Activated T-cell treated with anti-CD3 and anti-CD28 coated beads for 24 hours (primary cell): Measurements from ENCODE around the gene KNSTRN.

Experiments
- DNase-seq: peaks from one replicate; pipeline ENCODE4 v3.0.0-alpha.2; 2020; ENCODE audit warnings: low read depth

The KNSTRN gene

DNA sequence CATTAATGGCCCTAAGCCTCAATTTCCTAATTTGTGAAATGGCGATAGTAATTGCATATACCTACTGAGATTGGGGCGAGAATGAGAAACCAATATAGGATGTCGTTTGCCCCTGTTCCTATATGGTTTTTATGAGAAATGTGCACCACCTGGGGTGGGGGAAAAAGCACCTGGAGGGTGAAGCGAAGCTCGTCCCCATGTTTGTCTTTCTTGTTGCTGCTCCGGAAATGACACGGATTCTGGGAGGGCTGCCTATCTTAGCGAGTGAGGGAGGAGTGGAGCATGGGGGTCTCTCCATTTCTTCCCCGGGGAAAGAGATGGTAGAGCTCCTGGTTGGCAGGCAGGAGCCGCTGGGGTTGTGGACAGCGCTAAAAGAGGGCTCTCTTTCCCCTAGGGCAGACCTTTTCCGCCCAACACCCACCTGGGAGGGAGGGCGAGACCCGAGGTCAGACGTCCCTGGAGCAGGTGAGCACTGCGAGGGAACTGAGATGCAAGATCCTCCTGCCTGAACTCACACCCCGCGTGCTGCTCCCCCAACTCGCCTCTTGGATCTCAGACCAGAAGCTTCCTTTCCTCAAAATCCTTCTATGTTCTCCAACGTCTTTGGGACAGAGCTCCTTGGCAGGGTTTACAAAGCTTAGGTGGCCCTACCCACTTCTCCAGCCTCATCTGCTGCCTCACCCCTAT lies 52.6 kb downstream of the KNSTRN start:
- DNase-seq = no peak

DNA sequence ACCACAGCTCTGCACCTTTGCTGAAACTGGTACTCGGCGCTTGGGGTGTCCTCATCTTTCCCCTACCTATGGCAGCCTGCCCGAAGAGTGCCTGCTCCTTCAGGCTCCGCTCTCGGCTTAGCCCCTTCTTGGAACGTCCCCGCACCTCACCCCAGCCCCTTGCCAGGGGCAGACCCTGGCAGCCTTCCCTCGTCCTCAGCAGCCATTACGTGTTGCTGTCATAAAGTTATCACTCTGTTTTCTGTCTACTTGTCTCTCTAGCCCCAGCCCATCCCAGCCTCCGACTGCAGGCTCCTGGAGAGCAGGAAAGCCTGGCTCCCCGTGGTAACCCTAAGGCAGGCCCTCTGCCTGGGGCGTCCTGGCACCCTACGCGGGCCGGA lies 53.2 kb downstream of the KNSTRN start:
- no peak for DNase-seq

- DNase-seq = no peak
These were observed 53.8 kb downstream of the KNSTRN start for GRCh38 chr15:40436116-40436891.

GRCh38 chr15:40436892-40437751 lies 54.6 kb downstream of the KNSTRN start:
- no peak for DNase-seq

- no peak for DNase-seq
These were observed 55.5 kb downstream of the KNSTRN start for GRCh38 chr15:40437752-40438687.

DNA sequence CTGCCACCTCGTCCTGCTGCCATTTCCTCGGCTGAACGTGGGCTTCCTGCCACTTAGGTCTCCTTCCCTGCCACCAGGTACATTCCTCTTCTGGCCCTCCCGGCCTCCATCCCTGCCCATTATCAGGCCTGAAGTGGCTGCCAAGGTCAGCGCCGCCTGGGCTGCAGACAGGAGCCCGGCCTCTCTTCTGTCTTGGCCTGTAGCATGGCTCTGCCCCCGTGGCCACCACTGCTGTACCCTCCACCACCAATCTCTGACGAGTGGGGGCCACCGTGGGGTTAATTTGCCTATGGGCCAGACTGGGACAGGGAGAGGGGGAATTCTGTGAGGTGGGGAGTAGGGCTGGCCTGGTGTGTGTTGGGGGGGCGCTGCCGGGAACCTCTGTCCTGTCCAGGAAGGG lies 56.2 kb downstream of the KNSTRN start:
- no peak for DNase-seq

GRCh38 chr15:40439461-40439959 lies 57.0 kb downstream of the KNSTRN start:
- no peak for DNase-seq

GRCh38 chr15:40439960-40440742 lies 57.6 kb downstream of the KNSTRN start:
- no peak for DNase-seq

DNA sequence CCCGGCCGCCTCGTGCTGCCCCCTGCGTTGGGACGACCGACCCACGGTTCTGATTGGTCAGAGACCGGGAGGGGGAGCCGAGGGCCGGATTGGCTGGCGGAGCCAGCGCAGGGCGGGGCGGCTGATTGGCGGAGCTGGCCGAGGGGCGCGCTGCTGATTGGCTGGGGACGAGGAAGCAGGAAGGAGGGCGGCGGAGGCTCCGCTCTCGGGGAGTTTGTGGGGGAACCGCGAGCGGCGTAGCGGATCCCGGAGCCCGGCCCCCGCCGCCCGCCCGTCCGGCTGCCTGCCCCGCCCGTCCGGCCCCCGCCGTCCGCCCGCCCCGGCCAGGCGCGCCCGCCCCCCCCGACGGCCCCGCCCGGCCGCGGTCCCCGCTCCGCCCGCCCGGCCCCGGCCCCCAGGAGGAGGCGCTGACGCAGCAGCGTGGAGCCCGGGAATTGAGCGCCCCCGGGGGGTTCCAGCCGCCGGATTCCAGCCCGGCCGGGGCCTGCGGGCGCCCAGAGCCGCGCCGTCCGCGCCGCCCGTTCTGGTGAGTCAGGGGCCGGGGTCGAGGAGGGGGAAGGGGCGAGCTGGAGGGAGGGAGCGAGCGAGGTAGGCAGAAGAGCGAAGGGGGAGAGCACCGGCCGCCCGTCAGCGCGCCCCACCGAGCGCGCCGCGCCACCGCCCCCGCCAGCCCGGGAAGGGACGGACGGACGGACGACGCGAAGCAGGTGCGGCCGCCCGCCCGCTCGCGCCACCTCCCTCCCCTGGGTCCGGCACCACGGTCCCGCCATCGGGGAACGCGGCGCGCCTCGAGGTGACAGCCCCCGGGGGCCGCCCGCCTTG lies 58.4 kb downstream of the KNSTRN start, which contains the start of gene BAHD1:
Gene BAHD1, plus strand, starts transcription at position 211 of the 822 bp plus-strand sequence. CDS start 17,512 bp downstream, outside the sequence.
- peak; percentile 95 for DNase-seq

GRCh38 chr15:40441565-40442531 lies 59.3 kb downstream of the KNSTRN start:
- no peak for DNase-seq

- no peak for DNase-seq
These were observed 60.7 kb downstream of the KNSTRN start for GRCh38 chr15:40443255-40443654.

DNA sequence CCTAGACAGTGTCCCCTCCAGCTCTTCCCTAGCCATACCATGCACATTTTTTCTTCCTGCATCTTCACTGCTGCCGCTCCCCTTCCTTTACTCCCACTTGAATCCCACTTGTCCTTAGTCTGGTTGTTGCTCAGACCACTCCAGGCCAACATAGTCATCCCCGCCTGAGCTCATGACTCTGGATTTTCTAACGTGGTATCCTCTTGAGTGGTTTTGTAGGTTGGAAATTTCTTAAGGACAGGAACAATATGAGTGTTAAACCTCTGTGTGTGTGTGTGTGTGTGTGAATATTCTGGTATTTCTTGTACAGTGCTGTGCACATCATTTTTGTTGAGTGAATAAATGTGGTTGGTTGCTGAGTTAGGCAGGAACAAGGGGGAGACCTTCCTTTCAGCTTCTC lies 61.3 kb downstream of the KNSTRN start:
- no peak for DNase-seq
